BLaER1 treated with 17β-estradiol and CSF1 and Interleukin-3, amounts not matched to agents 10 nM and 100 nM (cell line): ENCODE measurements around the gene PKD1.
A peak's percentile ranks its signal among the peaks of the same experiment; 100 is the strongest.

Experiments
- H3K27ac ChIP-seq, 11 experiments: shearing (Covaris generic); formaldehyde crosslinking; 2 replicates each; pipeline ENCODE4 v1.8.1; 2022
- H3K27me3 ChIP-seq, 11 experiments: shearing (Covaris generic); formaldehyde crosslinking; 2 replicates each; pipeline ENCODE4 v1.8.1; 2022
- H3K36me3 ChIP-seq, 11 experiments: shearing (Covaris generic); formaldehyde crosslinking; 2 replicates each; pipeline ENCODE4 v1.8.1; 2022
- H3K4me1 ChIP-seq, 10 experiments: shearing (Covaris generic); formaldehyde crosslinking; 2 replicates each; pipeline ENCODE4 v1.8.1; 2022
- H3K4me2 ChIP-seq, 11 experiments: shearing (Covaris generic); formaldehyde crosslinking; 2 replicates each; pipeline ENCODE4 v1.8.1; 2022
- H3K4me3 ChIP-seq, 10 experiments: shearing (Covaris generic); formaldehyde crosslinking; 2 replicates each; pipeline ENCODE4 v1.8.1; 2022
- H3K9ac ChIP-seq, 11 experiments: shearing (Covaris generic); formaldehyde crosslinking; 2 replicates each; pipeline ENCODE4 v1.8.1; 2022
- H3K9me3 ChIP-seq, 11 experiments: shearing (Covaris generic); formaldehyde crosslinking; replicated peaks in 1 of 11; 2 replicates each; pipeline ENCODE4 v1.8.1; 2022
- H4K20me1 ChIP-seq, 11 experiments: shearing (Covaris generic); formaldehyde crosslinking; 2 replicates each; pipeline ENCODE4 v1.8.1; 2022
- Cebpa-rat ChIP-seq, 11 experiments: shearing (Covaris generic); IDR thresholded peaks; 2 replicates each; pipeline ENCODE4 v1.8.1; 2022

The PKD1 gene

GRCh38 chr16:2061023-2061422, 74.7 kb downstream of the PKD1 start:
- H3K27me3 ChIP-seq = no peaks in the 10 kb centered on the region
- H3K4me2 ChIP-seq = peak overlapping the region; percentile 19 to 97 (median 85)
- H3K9ac ChIP-seq = peak overlapping the region in 9 of 11 experiments; percentile 20 to 67 (median 42); a peak in 15 of 22 replicates
- H3K36me3 ChIP-seq = peaks cover 29 to 68% (median 52%) of the 10 kb centered on the region in 11 experiments
- H4K20me1 ChIP-seq = peaks cover 7 to 85% (median 60%) of the 10 kb centered on the region in 11 experiments; a peak in 19 of 22 replicates
- H3K4me3 ChIP-seq = no peak overlapping the region; a peak in 1 of 20 replicates
- H3K27ac ChIP-seq = peak overlapping the region in 5 of 11 experiments; percentile 5 to 66 (median 54); a peak in 9 of 22 replicates
- TF ChIP-seq Cebpa-rat (IDR thresholded peaks at IDR 0.05) = no peak
- no peaks in the 10 kb centered on the region for H3K9me3 ChIP-seq
- peaks cover 25 to 88% (median 80%) of the 10 kb centered on the region in 10 experiments for H3K4me1 ChIP-seq

GRCh38 chr16:2060346-2060745, 75.4 kb downstream of the PKD1 start:
- H3K9ac ChIP-seq = peak overlapping the region in 7 of 11 experiments; percentile 20 to 67 (median 41); a peak in 7 of 22 replicates
- no peaks in the 10 kb centered on the region for H3K9me3 ChIP-seq
- H3K27me3 ChIP-seq = no peaks in the 10 kb centered on the region
- H3K4me3 ChIP-seq = no peak overlapping the region
- peak overlapping the region; percentile 19 to 97 (median 85); a peak in 18 of 22 replicates for H3K4me2 ChIP-seq
- peaks cover 29 to 95% (median 87%) of the 10 kb centered on the region in 10 experiments for H3K4me1 ChIP-seq
- peaks cover 22 to 61% (median 45%) of the 10 kb centered on the region in 11 experiments for H3K36me3 ChIP-seq
- H3K27ac ChIP-seq = peak overlapping the region in 4 of 11 experiments; percentile 30 to 66 (median 52); a peak in 8 of 22 replicates
- TF ChIP-seq Cebpa-rat (IDR thresholded peaks at IDR 0.05) = no peak
- peaks cover 7 to 88% (median 62%) of the 10 kb centered on the region in 11 experiments; a peak in 19 of 22 replicates for H4K20me1 ChIP-seq

GRCh38 chr16:2058872-2059271, 76.8 kb downstream of the PKD1 start:
- peak in 3 of 11 experiments; percentile 22 to 52 (median 47); a peak in 5 of 22 replicates for TF ChIP-seq Cebpa-rat (IDR thresholded peaks at IDR 0.05)

GRCh38 chr16:2058420-2058819, 77.3 kb downstream of the PKD1 start:
- Histone ChIP-seq H3K4me1 (peaks cover 29 to 90% (median 83%) of the 10 kb centered on the region in 10 experiments), H3K4me2 (peak overlapping the region; percentile 57 to 97 (median 85)), H3K4me3 (peak overlapping the region in 4 of 10 experiments; percentile 8 to 19 (median 10); a peak in 3 of 20 replicates), H3K9ac (peak overlapping the region; percentile 2 to 66 (median 45); a peak in 17 of 22 replicates), H3K27ac (peak overlapping the region in 7 of 11 experiments; percentile 9 to 66 (median 50); a peak in 13 of 22 replicates), H3K36me3 (peaks cover 19 to 62% (median 46%) of the 10 kb centered on the region in 11 experiments), H3K9me3 (no peaks in the 10 kb centered on the region), H4K20me1 (peaks cover 7 to 96% (median 62%) of the 10 kb centered on the region in 11 experiments; a peak in 19 of 22 replicates), H3K27me3 (no peaks in the 10 kb centered on the region)
- TF ChIP-seq Cebpa-rat (IDR thresholded peaks at IDR 0.05) = no peak

More at GRCh38 chr16:2058872-2059271, 76.8 kb downstream of the PKD1 start:
- peak overlapping the region; percentile 2 to 66 (median 47); a peak in 16 of 22 replicates for H3K9ac ChIP-seq
- peak overlapping the region in 7 of 11 experiments; percentile 9 to 66 (median 50); a peak in 13 of 22 replicates for H3K27ac ChIP-seq
- H3K4me1 ChIP-seq = peaks cover 29 to 94% (median 87%) of the 10 kb centered on the region in 10 experiments
- peak overlapping the region; percentile 57 to 97 (median 85) for H3K4me2 ChIP-seq
- no peaks in the 10 kb centered on the region for H3K27me3 ChIP-seq
- H3K36me3 ChIP-seq = peaks cover 17 to 62% (median 46%) of the 10 kb centered on the region in 11 experiments
- peaks cover 7 to 96% (median 63%) of the 10 kb centered on the region in 11 experiments; a peak in 19 of 22 replicates for H4K20me1 ChIP-seq
- H3K9me3 ChIP-seq = no peaks in the 10 kb centered on the region
- H3K4me3 ChIP-seq = peak overlapping the region in 4 of 10 experiments; percentile 8 to 19 (median 10); a peak in 3 of 20 replicates

- H3K9ac ChIP-seq = peak overlapping the region in 3 of 11 experiments; percentile 6 to 35 (median 25); a peak in 3 of 22 replicates
- no peaks in the 10 kb centered on the region for H3K27me3 ChIP-seq
- H3K4me3 ChIP-seq = no peak overlapping the region
- peaks cover 29 to 81% (median 75%) of the 10 kb centered on the region in 10 experiments for H3K4me1 ChIP-seq
- H3K9me3 ChIP-seq = no peaks in the 10 kb centered on the region
- no peak for TF ChIP-seq Cebpa-rat (IDR thresholded peaks at IDR 0.05)
- peaks cover 7 to 96% (median 65%) of the 10 kb centered on the region in 11 experiments; a peak in 19 of 22 replicates for H4K20me1 ChIP-seq
- H3K36me3 ChIP-seq = peaks cover 21 to 62% (median 46%) of the 10 kb centered on the region in 11 experiments
- peak overlapping the region in 1 of 11 experiments; percentile 66; a peak in 1 of 22 replicates for H3K27ac ChIP-seq
- peak overlapping the region in 6 of 11 experiments; percentile 33 to 97 (median 85); a peak in 12 of 22 replicates for H3K4me2 ChIP-seq
These were observed 78.3 kb downstream of the PKD1 start for GRCh38 chr16:2057438-2057837.

- Histone ChIP-seq H3K9me3 (no peaks in the 10 kb centered on the region), H4K20me1 (peaks cover 7 to 92% (median 59%) of the 10 kb centered on the region in 11 experiments; a peak in 19 of 22 replicates), H3K36me3 (peaks cover 27 to 62% (median 46%) of the 10 kb centered on the region in 11 experiments), H3K4me3 (no peak overlapping the region), H3K4me2 (peak overlapping the region in 9 of 11 experiments; percentile 40 to 97 (median 75); a peak in 18 of 22 replicates), H3K27me3 (no peaks in the 10 kb centered on the region), H3K4me1 (peaks cover 29 to 75% (median 69%) of the 10 kb centered on the region in 10 experiments), H3K9ac (peak overlapping the region in 5 of 11 experiments; percentile 18 to 44 (median 25); a peak in 7 of 22 replicates), H3K27ac (peak overlapping the region in 1 of 11 experiments; percentile 17; a peak in 1 of 22 replicates)
- TF ChIP-seq Cebpa-rat (IDR thresholded peaks at IDR 0.05) = no peak
These were observed 78.9 kb downstream of the PKD1 start for GRCh38 chr16:2056681-2057407.

- Histone ChIP-seq H3K27ac (peak overlapping the region in 1 of 11 experiments; percentile 17; a peak in 1 of 22 replicates), H4K20me1 (peaks cover 7 to 85% (median 51%) of the 10 kb centered on the region in 11 experiments; a peak in 19 of 22 replicates), H3K9me3 (no peaks in the 10 kb centered on the region), H3K27me3 (no peaks in the 10 kb centered on the region), H3K36me3 (peaks cover 34 to 64% (median 53%) of the 10 kb centered on the region in 11 experiments), H3K4me1 (peaks cover 26 to 67% (median 62%) of the 10 kb centered on the region in 10 experiments), H3K4me3 (no peak overlapping the region), H3K9ac (peak overlapping the region in 6 of 11 experiments; percentile 7 to 44 (median 24); a peak in 6 of 22 replicates), H3K4me2 (peak overlapping the region; percentile 40 to 97 (median 73))
- no peak for TF ChIP-seq Cebpa-rat (IDR thresholded peaks at IDR 0.05)
These were observed 79.6 kb downstream of the PKD1 start for GRCh38 chr16:2056077-2056476.

GRCh38 chr16:2054543-2055245, 81.0 kb downstream of the PKD1 start:
- Histone ChIP-seq H3K9ac (peak overlapping the region in 3 of 11 experiments; percentile 7 to 19 (median 9); a peak in 1 of 22 replicates), H3K9me3 (no peaks in the 10 kb centered on the region), H3K4me1 (peaks cover 19 to 54% (median 48%) of the 10 kb centered on the region in 10 experiments), H4K20me1 (peaks cover 7 to 71% (median 40%) of the 10 kb centered on the region in 11 experiments; a peak in 18 of 22 replicates), H3K27ac (no peak overlapping the region), H3K4me2 (no peak overlapping the region; a peak in 1 of 22 replicates), H3K4me3 (no peak overlapping the region), H3K27me3 (no peaks in the 10 kb centered on the region), H3K36me3 (peaks cover 45 to 66% (median 59%) of the 10 kb centered on the region in 11 experiments)
- no peak for TF ChIP-seq Cebpa-rat (IDR thresholded peaks at IDR 0.05)
